HG03521 (cell line): ENCODE results near the gene ANKRD34A.

Source experiments
- ATAC-seq: cut with Tn5 transposase; IDR thresholded peaks from one replicate; pipeline ENCODE4 v1.9.1; 2021; ENCODE audit warnings: mild to moderate bottlenecking, moderate library complexity; ENCODE audit not compliant: unreplicated experiment

Gene ANKRD34A

GRCh38 chr1:145991735-145992412, 27.5 kb upstream of the ANKRD34A start:
- no peak for ATAC-seq

GRCh38 chr1:145990249-145990855, 26.0 kb upstream of the ANKRD34A start:
- ATAC-seq = no peak

GRCh38 chr1:145988773-145989172, 24.4 kb upstream of the ANKRD34A start:
- no peak for ATAC-seq

- no peak for ATAC-seq
These were observed 23.6 kb upstream of the ANKRD34A start for GRCh38 chr1:145987926-145988325.

GRCh38 chr1:145986551-145986950, 22.2 kb upstream of the ANKRD34A start:
- ATAC-seq = no peak

GRCh38 chr1:145985502-145986439, 21.4 kb upstream of the ANKRD34A start:
- no peak for ATAC-seq

- no peak for ATAC-seq
These were observed 20.7 kb upstream of the ANKRD34A start for GRCh38 chr1:145985129-145985501.

GRCh38 chr1:145983960-145984830, 19.8 kb upstream of the ANKRD34A start:
- no peak for ATAC-seq

GRCh38 chr1:145983206-145983675, 18.9 kb upstream of the ANKRD34A start:
- ATAC-seq = no peak

GRCh38 chr1:145982010-145982723, 17.8 kb upstream of the ANKRD34A start:
- ATAC-seq = no peak

GRCh38 chr1:145980457-145980994, 16.2 kb upstream of the ANKRD34A start:
- ATAC-seq = no peak

GRCh38 chr1:145979746-145980456, 15.5 kb upstream of the ANKRD34A start:
- ATAC-seq = peak; percentile 6

GRCh38 chr1:145978854-145979745, 14.7 kb upstream of the ANKRD34A start:
- ATAC-seq = peak; percentile 90

GRCh38 chr1:145978471-145978853, 14.1 kb upstream of the ANKRD34A start:
- ATAC-seq = no peak

GRCh38 chr1:145977486-145978470, 13.4 kb upstream of the ANKRD34A start:
- ATAC-seq = no peak

- ATAC-seq = no peak
These were observed 12.6 kb upstream of the ANKRD34A start for GRCh38 chr1:145977016-145977415.

- no peak for ATAC-seq
These were observed 10.8 kb upstream of the ANKRD34A start for GRCh38 chr1:145975216-145975615.
